Activated T-cell treated with anti-CD3 and anti-CD28 coated beads, Interleukin-2, amount 50 U/mL, for 48 hours (primary cell): Measurements from ENCODE around the gene NACC1.
"Not testable (repeated sequence)": the region's sequence is repeated elsewhere in the genome, so short reads cannot be mapped to it uniquely, and the experiment has no call there.

Source experiments
- DNase-seq, 2 experiments: peaks; one replicate each; pipeline ENCODE4 v3.0.0-alpha.2; 2020

NACC1 gene

DNA sequence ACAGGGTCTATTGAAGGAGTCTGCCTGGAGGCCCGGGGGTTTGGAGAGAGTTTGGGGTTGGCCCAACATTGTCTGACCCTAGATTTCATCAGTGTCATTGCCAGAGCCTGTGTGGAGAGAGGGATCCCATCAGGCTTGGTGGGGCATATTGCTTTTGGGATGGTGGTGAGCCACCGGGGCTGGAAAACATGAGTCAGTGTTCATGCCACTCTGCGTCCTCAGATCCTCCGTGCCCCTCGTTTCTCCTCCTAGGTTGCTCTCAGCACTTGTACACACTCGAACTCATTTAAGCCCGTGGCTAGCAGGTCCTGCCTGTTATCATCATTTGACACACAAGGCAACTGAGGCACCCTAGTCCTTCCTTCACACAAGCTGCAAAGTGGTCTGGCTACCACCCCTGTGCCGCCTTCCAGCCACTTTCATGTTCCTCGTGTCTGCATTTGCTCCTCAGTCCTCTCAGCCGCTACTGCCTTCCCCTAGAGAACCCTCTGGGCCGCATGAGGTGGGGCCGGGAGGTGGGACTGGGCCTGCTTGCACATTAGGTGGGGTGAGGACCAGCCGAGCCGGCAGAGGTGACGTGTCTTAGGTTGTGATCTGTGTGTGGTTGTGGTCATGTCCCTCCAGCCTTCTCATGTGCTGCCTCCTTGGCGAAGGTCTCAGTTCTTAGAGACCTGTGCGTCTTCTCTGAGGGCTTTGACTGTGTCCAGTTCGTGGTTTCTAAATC is 3.6 kb downstream of the NACC1 start:
- DNase-seq, result peak; percentile 36 to 47

DNA sequence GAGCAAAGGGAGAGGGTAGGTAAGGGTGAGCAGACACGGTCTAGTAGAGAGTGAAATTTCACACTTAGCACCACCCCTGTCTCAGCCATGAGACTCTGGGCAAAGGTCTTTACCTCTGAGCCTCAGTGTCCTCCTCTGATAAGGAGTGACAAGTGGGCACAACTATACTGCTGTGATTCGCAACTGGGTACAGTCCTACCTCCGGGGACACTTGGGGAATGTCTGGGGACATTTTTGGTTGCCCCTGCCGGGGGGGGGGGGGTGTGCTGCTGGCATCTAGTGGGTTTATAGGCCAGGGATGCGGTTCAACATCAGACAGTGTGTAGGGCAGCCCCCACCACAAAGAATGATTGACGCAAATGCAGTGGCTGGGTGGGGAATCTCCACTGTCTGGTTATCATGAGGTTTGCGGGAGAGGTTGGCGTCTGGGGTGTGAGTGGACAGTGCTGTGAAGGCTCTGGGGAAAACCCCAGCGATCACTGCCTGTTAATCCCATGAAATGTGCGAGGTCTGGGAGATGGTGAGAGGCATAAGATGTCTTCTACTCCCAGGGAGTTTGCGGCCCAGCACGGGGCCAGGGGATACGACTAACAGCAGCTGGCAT is 4.3 kb downstream of the NACC1 start:
- DNase-seq, result no peak

DNA sequence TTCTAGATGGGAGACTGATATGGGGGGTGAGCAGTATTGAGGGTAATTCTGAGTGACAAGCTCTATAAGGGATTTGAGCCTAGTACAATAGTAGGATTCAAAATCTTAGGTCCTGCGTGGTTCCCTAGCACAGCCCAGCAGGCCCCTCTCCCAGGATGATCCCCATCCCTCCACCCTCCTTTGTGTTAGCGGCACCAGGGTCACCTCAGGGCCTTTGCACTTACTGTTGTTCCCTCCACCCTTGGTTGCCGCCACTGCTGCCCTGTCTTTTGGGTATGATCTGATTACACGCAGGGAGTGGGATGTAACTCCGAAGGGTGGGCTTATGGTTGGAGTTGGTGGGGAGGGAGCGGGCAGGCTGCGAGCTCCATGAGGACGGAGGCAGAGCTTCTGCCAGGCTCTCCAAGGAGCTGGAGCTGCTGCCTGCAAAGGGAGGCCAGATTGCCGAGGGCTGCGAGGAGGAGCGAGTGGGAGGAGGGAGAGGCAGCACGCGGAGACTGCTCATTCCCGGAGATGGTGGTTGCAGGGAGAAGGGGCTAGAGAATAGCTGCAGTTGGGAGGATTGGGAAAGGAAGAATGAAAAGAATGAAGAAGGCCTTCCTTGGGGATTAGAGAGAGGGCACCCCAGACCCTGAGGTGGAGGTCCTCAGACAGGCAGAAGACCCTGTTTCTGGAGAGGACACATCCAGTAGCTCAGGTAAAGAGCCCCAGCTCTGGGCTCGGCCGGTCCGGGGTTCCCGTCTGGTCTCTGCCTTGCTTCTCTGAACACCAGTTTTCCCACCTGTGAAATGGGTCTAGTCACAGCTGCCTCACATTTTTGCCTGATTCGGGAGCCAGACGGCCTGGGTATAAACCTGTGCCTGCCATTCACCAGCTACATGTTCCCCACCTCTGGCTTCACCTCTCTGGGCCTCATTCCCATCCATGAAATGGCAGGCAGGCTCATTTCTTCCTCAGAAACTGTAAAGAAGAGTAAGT is 5.2 kb downstream of the NACC1 start:
- no peak for DNase-seq

DNA sequence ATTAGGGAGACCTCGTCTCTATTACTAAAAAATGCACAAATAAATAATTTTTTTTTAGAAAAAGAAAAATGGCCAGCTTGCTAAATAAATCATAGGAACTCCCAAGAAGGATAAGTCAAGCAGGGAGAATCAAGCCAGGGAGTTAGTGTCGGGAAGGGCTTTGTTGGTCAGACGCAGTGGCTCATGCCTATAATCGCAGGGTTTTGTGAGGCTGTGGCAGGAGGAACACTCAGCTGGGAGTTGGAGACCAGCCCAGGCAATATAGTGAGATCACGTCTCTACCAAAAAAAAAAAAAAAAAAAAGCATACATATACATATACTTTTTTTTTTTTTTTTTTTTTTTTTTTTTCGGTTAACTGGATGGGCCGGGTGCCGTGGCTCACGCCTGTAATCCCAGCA is 9.0 kb downstream of the NACC1 start:
- no peak for DNase-seq

DNA sequence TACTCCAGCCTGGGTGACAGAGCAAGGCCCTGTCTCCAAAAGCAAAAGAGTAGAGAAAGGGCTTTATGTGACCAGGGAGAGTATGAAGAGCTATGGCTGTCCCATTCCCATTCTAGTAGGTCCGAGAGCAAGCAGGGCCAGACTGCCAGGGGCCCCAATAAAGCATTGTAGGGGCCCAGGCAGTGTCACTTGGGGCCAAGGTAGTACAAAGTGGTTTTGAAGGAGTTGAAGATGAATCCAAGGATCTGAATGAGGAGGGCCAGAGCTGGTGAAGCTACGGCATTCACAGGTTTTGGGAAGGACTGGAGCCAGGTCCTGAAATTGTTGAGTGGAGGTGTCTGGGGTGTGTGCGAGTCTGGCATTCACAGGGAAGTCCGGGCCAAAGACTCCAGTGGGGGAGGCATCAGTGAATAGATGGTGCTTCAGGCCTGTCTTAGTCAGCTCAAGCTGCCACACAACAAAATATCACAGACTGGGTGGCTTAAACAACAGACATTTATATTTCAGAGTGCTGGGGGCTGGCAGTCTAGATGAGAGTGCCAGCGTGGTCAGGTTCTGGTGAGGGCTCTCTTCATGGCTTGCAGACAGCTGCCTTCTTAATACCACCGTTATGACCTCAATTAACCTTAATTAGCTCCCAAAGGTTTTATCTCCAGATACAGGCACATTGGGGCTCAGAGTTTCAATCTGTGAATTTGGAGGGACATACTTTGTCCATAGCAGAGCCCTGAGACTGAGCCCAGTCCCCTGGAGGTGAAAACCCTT is 9.9 kb downstream of the NACC1 start:
- DNase-seq, result no peak

DNA sequence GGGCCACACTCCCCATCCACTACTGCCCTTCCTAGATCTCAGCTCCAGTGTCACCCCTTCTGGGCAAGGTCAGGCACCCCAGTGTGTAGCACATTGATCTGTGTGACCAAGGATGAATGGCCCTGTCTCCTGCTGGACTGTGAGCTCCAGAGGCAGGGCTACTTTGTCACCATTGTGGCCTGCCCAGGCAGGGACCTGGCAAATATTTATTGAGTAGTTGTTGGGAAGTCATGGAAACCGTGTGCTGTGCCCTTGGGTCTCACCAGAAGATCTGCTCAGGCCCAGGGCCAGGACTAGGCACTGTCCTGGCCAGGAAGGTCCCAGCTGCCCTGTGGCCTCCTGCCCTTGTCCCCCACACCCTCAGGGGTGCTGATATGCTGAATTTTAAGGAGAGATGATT is 10.5 kb downstream of the NACC1 start:
- no peak for DNase-seq

DNA sequence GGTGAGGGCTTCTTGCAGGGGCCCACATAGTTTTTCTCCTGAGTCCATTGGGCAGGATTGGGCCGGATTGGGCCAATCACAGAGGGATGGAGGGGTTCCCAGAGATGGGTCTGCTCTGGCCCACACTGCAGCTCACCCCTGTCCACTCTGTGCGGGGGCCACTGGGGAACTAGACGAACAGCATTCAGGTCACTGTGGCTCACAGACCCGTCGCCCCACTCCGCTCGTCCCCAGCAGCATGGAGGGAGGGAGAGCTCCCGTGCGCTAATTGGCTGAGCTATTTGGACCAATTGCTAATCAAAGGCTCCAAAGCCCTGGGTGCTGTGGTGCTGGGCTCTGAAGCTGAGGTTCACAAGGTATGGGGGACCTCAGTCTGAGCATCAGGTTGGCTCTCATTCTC is 11.3 kb downstream of the NACC1 start:
- no peak for DNase-seq

DNA sequence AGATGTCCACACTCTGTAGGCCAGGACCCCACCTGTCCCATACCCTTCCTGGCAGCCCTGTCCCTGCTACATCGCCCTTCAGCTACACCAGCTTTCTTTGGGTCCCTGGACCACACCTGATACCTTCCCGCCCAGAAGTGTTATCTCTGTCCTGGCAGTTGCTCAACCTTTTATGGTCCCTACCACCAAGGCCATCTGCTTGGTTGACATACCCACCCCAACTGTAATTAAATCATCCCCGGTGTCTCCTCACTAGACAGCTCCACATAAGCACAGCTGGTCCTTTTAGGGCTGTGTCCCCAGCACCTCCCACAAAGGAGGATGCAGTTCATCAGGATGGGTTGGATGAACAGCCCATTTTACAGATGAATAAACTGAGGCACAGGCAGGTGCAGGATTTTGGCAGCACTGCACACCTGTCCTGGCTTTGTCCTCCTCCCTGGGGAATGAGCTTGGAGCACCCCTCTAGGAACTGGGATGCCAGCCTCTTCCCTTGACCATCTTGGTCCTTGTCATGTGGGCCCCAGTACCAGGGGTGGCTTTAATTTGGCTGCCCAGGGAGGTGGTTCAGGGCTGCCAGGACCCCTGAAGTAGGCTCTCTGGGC is 12.9 kb downstream of the NACC1 start:
- DNase-seq, result no peak

DNA sequence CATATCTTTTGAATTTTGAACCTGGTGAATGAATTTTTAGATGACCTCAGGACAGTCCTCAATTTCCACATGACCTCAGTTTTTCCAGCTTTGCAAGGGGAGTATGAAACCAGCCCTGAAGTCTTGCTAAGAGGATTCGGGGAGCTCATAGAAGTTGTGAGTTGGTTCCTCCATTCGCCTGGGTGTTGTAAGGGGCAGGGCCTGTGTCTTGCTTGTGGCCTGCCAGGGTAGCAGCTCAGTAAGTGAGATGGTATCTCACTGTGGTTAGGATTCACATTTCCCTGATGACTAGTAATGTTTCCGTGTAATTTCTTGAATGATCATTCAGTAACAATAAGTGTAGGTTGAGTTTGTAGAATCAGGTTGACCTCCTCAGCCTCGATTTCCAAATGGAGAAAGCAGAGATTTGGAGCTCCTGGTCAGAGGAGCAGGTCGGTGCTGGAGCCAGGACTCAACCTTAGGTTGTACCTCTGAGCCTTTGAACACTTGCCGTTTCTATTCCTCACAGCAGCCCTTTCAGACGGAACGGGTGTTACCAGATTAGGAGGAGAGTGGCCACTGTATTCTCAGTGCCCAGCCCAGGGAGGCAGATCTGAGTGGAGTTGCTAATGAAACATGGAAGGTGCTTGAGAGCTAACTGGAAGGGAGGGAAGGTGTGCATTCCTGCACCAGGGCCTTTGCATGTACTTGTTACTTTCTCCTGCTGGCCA is 14.6 kb downstream of the NACC1 start:
- peak; percentile 78 to 81 for DNase-seq

DNA sequence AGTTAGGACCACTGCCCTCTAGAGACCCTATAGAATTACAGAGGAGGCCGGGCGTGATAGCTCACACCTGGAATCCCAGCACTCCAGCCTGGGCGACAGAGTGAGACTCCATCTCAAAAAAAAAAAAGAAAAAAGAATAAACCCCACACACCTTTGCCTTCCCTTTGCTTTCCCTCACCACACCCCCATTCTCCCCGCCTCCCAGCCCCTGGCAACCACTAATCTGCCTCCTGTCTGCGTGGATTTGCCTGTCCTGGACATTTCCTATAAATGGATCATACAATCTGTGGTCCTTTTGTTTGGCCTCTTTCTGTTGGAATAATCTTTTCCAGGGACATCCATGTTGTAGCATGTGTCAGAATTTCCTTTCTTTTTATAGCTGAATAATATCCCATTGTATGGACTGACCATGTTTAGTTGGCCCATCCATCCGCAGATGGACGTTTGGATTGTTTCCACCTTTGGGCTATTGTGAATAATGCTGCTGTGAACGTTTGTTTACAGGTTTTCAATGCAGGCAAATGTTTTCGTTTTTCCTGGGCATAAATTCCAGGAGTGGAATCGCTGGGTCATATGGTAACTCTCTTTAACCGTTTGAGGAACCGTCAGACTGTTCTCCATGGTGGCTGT is 15.3 kb downstream of the NACC1 start:
- no peak for DNase-seq

DNA sequence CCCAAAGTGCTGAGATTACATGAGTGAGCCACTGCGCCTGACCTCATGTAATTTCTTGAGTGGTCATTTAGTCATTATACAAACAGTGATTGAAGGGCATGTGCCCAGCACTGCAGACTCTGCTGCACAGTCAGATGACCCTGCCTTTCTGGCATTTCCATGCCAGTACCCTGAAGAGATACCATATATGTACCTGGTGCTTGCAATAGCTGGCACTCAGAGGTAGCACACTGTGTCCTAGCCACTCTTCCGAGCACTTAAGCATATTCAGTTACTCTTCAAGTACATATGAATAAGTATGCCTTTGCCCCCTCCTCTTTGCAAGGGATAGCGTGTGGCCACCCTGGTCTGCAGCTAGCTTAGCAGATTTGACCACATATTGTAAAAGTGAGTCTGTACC is 16.6 kb downstream of the NACC1 start:
- no peak for DNase-seq

DNA sequence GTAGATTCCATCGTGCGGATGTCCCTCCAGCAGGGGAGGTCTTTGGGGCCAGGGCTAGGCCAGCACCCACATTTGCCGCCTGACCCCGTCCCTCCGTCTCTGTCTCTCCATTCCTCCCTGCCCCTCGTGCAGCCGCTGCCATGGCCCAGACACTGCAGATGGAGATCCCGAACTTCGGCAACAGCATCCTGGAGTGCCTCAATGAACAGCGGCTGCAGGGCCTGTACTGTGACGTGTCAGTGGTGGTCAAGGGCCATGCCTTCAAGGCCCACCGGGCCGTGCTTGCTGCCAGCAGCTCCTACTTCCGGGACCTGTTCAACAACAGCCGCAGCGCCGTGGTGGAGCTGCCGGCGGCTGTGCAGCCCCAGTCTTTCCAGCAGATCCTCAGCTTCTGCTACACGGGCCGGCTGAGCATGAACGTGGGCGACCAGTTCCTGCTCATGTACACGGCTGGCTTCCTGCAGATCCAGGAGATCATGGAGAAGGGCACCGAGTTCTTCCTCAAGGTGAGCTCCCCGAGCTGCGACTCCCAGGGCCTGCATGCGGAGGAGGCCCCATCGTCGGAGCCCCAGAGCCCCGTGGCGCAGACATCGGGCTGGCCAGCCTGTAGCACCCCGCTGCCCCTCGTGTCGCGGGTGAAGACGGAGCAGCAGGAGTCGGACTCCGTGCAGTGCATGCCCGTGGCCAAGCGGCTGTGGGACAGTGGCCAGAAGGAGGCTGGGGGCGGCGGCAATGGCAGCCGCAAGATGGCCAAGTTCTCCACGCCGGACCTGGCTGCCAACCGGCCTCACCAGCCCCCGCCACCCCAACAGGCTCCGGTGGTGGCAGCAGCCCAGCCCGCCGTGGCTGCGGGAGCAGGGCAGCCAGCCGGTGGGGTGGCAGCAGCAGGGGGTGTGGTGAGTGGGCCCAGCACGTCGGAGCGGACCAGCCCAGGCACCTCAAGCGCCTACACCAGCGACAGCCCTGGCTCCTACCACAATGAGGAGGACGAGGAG is 17.3 kb downstream of the NACC1 start:
- DNase-seq, result no peak

DNA sequence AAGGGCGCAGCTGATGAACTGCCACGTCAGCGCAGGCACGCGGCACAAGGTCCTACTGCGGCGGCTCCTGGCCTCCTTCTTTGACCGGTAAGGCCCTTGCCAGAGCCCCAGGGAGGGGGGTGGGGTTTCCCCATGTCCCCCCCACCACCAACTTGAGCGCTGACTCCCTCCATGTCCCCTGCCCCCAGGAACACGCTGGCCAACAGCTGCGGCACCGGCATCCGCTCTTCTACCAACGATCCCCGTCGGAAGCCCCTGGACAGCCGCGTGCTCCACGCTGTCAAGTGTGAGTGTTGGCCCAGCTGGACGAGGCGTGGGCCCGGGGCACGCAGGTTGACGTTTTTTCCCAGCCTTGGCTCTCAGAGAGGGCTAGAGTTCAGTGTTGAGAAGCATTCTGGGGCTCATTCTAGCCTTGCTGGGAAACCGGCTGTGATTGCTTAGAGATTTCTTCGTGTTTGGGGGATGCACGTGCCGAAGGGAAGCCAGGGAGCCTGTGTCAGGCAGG is 19.3 kb downstream of the NACC1 start:
- no peak for DNase-seq

DNA sequence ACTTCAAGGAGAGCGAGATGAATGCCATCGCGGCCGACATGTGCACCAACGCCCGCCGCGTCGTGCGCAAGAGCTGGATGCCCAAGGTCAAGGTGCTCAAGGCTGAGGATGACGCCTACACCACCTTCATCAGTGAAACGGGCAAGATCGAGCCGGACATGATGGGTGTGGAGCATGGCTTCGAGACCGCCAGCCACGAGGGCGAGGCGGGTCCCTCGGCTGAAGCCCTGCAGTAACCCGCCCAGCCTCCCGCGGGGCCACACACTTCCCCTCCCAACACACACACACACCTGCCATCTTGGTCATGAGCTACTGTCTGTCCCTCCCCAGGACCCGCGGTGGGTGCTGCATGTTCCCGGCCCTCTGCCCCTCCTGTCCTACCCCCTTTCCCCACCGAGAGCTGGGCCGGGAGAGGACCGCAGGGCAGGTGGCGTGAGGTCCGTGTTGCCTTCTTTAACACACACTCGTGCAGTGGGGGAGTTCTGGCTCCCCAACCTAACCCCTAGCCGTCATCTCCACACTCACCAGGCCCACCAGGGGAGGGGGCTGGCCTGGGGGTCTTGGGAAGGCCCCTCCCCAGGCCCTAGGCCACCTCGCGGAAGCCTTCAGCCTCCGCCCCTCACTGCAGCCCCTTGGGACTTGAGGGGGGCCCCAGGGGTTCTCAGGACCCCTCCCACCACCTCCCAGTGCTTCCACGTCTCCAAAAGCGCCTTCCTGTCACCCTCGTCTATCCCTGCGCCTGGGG is 20.3 kb downstream of the NACC1 start:
- DNase-seq, result no peak

DNA sequence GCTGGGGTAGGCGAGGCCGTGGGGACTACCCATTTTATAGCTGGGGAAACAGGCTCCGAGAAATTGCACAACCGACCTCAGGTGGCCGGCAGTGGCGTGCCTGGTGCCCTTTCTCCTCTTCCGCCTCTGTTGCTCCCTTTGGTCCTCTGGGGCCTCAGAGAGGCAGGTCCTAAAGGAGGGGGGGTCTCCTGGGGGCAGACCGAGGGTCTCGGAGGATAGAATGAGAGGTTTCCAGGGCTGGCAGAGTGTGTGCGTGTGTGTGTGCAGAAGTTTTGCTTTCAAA is 20.8 kb downstream of the NACC1 start:
- DNase-seq, result no peak

DNA sequence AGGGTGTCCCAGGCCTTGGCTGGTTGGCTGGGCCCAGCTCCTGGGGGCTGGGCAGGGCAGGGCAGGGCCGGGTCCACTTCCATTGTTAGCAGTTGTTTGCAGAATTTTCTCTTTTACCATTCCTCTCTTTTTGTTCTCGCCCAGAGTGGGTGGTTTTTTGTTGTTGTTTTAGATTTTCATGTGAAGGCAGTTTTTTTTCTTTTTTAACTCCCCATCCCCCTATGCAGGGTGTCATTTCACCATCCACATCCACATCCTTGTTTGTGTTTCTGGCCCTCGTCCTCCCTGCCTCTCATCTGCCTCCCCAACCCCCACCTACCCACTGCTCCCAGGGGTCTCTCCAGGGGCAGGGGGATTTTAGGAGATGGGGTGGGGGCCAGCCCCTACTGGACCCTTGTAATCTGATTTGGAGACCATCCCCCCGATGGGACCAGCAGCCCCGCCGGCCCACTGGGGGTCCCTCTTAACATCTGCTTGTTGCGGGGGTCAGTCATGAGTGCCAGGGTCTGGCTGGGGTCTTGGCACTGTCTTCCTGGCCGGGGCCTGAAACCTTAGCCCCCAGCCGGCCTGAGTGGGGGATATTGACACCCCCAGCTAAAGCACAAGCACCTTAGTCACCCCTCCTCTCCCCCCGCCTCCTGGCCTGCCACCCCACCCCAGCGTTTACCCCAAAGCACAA is 21.7 kb downstream of the NACC1 start:
- DNase-seq, result no peak

DNA sequence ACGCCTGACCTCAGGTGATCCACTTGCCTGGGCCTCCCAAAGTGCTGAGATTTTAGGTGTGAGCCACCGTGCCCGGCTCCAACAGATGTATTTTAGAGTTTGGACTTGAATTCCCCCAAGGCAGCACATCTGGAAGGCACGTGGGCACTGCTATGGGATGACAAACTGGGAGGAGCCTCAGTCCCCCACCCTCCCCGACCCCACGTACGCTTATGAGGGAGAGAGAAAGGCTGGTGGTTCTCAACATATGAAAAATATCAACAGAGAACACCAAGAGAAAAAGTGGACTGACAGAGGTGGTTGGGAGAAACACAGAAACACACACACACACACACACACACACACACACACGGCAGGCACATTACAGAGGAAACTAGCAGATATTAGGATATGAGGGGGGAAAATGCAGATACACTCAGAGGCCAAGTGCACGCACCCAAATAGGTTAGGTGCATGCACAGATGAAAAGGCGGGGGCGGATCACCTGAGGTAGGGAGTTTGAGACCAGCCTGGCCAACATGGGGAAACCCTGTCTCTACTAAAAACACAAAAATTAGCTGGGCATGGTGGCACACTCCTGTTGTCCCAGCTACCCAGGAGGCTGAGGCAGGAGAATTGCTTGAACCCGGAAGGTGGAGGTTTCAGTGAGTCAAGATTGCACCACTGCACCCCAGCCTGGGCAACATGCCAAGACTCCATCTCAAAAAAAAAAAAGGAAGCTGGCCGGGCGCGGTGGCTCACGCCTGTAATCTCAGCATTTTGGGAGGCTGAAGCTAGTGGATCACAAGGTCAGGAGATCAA is 28.9 kb downstream of the NACC1 start:
- DNase-seq, result no peak

DNA sequence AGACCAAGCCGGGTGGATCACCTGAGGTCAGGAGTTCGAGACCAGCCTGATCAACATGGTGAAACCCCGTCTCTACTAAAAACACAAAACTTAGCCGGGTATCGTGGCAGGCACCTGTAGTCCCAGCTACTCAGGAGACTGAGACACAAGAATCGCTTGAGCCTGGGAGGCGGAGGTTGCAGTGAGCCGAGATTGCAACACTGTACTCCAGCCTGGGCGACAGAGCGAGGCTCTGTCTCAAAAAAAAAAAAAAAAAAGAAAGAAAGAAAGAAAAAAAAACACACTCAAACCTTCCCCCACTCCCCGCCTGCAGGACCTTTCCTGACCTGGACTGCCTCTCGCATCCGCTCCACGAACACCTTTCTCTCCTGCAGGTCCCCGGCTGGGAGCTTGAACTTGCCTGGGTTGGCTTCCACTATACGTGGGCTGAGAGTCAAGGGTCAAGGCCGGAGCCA is 31.1 kb downstream of the NACC1 start:
- not testable (repeated sequence) for DNase-seq
